ENCODE results near the gene CDCA8. TPM values are rescaled to one million over a fixed set of nuclear protein-coding genes. Genes with fewer than 3 reads are reported as not detected.

Gene CDCA8
- polyA plus RNA-seq, 2 of the 4 experiments (the other 2 are of a cell fraction): 26.8 to 32.1 TPM

DNA sequence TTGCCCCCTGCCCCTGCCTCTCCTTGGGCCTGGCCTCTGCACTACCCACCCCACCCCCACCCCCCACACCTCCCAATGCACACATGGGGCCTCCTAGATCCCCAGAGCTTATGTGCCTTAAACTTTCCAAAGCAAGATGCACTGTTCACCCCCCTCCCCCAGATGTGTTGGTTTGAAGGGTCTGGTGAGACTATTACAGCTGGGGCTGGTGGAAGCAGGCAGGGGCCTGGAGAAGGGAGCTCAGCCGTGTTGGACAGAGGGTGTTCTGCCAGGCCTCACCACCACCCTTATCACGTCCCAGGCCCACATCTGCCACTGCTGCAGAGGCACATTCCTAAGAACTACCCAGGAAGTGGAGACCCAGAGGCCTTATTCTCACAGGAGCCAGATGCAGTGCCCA lies 39.3 kb upstream of the CDCA8 start:
- no peaks in the 10 kb centered on the region for H3K9me3 ChIP-seq
- no peak for ATAC-seq
- DNase-seq (ENCODE audit: low read depth in 1 of 2, low spot score in 1 of 2): no peak
- no peak overlapping the region for H3K4me3 ChIP-seq
- no peaks in the 10 kb centered on the region for H3K4me1 ChIP-seq
- CTCF ChIA-PET: no interaction called here
- TF ChIP-seq SMC3 (IDR thresholded peaks at IDR 0.05) (no peak), FOXS1 (CRISPR knock-in tag; IDR thresholded peaks at IDR 0.05) (no peak), HOXA7 (CRISPR knock-in tag; IDR thresholded peaks at IDR 0.05) (no peak), NPAS2 (CRISPR knock-in tag; IDR thresholded peaks at IDR 0.05; ENCODE audit: borderline replicate concordance) (no peak), GATA3 (IDR thresholded peaks at IDR 0.05; ENCODE audit: borderline replicate concordance) (no peak), EHMT2 (IDR thresholded peaks at IDR 0.05; ENCODE audit: low read depth) (no peak), EHF (CRISPR knock-in tag; IDR thresholded peaks at IDR 0.05) (no peak)
- TF ChIP-seq, protein P1, sequence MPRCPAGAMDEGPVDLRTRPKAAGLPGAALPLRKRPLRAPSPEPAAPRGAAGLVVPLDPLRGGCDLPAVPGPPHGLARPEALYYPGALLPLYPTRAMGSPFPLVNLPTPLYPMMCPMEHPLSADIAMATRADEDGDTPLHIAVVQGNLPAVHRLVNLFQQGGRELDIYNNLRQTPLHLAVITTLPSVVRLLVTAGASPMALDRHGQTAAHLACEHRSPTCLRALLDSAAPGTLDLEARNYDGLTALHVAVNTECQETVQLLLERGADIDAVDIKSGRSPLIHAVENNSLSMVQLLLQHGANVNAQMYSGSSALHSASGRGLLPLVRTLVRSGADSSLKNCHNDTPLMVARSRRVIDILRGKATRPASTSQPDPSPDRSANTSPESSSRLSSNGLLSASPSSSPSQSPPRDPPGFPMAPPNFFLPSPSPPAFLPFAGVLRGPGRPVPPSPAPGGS (IDR thresholded peaks at IDR 0.05): no peak
- POLR2A ChIA-PET: no interaction called here
- no peak overlapping the region for H3K4me2 ChIP-seq
- no peak for FAIRE-seq
- no CpG with 5 or more reads among the region's 2 CpGs for WGBS (ENCODE audit: missing lambda C conversion rate)
- H3K27ac ChIP-seq: no peak overlapping the region

DNA sequence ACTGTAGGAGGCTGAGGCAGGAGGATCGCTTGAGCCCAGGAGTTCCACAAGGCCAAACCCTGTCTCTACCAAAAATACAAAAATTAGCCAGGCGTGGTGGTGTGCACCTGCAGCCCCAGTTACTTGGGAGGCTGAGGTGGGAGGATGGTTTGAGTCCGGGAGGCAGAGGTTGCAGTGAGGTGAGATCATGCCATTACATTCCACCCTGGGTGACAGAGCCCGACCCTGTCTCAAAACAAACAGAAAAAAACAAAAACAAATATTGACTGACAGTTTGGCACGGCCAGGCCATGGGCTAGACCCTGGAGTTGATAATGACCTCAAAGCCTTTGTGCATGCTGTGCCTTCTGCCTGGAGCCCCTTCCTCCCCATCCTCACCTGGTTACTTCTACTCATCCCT lies 38.4 kb upstream of the CDCA8 start:
- CTCF ChIA-PET: interaction anchor here (1.3 kb wide), 1 partner anchor 17 kb away, joined by 4 read pairs; no protein-coding TSS in a partner anchor

DNA sequence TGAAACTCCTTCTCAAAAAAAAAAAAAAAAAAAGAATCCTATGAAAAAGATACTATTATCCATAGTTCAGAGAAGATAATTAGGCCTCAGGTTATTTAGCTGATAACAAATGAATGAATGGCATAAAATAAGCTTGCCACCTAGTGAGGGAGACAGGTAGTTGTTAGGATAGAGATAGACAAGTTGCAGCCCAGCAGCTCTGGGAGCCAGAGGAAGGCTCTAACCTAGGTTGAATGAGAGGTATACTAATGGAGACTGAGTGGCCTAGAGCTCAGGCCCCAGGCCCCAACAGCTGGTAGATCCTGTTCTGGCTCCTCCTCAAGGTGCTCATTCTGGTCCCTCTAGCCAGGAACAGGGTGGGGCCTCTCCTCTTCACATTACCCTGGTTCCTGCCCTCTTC lies 37.0 kb upstream of the CDCA8 start:
- peak; percentile 30 to 48; a peak in 2 of 6 replicates for ATAC-seq
- ChIA-PET CTCF (interaction anchor here (0.6 to 1.0 kb wide), 2 partner anchors 53 to 1128 kb away, joined by 3 to 6 read pairs; no protein-coding TSS in a partner anchor), POLR2A (interaction anchor here (0.7 kb wide), 1 partner anchor 1278 kb away, joined by 3 read pairs; no protein-coding TSS in a partner anchor)
- FAIRE-seq: no peak
- no peak overlapping the region for H3K4me3 ChIP-seq
- TF ChIP-seq, protein P2, sequence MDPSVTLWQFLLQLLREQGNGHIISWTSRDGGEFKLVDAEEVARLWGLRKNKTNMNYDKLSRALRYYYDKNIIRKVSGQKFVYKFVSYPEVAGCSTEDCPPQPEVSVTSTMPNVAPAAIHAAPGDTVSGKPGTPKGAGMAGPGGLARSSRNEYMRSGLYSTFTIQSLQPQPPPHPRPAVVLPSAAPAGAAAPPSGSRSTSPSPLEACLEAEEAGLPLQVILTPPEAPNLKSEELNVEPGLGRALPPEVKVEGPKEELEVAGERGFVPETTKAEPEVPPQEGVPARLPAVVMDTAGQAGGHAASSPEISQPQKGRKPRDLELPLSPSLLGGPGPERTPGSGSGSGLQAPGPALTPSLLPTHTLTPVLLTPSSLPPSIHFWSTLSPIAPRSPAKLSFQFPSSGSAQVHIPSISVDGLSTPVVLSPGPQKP (IDR thresholded peaks at IDR 0.05; ENCODE audit: low read depth, low read length): no peak
- TF ChIP-seq ZFP36 (IDR thresholded peaks at IDR 0.05; ENCODE audit: borderline replicate concordance, partially characterized antibody): no peak
- TF ChIP-seq SREBF2 (IDR thresholded peaks at IDR 0.05): no peak
- no peak for TF ChIP-seq POLR2AphosphoS2 (conservative IDR thresholded peaks at IDR 0.05; ENCODE audit: low read length)
- TF ChIP-seq NPAS2 (CRISPR knock-in tag; IDR thresholded peaks at IDR 0.05; ENCODE audit: borderline replicate concordance): no peak
- TF ChIP-seq RAD21 (conservative IDR thresholded peaks at IDR 0.05 in 1 of 2, IDR thresholded peaks at IDR 0.05 in 1 of 2): no peak
- no peak for TF ChIP-seq JUN (IDR thresholded peaks at IDR 0.05)
- TF ChIP-seq MAZ (IDR thresholded peaks at IDR 0.05; ENCODE audit: borderline replicate concordance, low read depth, low read length): no peak
- TF ChIP-seq NR3C1 (IDR thresholded peaks at IDR 0.05): no peak
- TF ChIP-seq POLR2A (IDR thresholded peaks at IDR 0.05; ENCODE audit: low read length): no peak
- TF ChIP-seq HEYL (CRISPR knock-in tag; IDR thresholded peaks at IDR 0.05): no peak
- H3K27ac ChIP-seq: no peak overlapping the region
- H3K4me2 ChIP-seq: no peak overlapping the region
- DNase-seq (ENCODE audit: low read depth in 1 of 2, low spot score in 1 of 2): no peak
- H3K9me3 ChIP-seq: no peaks in the 10 kb centered on the region
- no peaks in the 10 kb centered on the region for H3K4me1 ChIP-seq

More for the DNA sequence above, 38.4 kb upstream of the CDCA8 start:
- no peak for ATAC-seq
- no peak overlapping the region for H3K4me3 ChIP-seq
- H3K4me2 ChIP-seq: no peak overlapping the region
- no peak overlapping the region for H3K27ac ChIP-seq
- 34% methylated on average over 5 of the region's 5 CpGs for WGBS (ENCODE audit: missing lambda C conversion rate)
- no peak for DNase-seq (ENCODE audit: low read depth in 1 of 2, low spot score in 1 of 2)
- no peak for FAIRE-seq
- H3K9me3 ChIP-seq: no peaks in the 10 kb centered on the region
- no peaks in the 10 kb centered on the region for H3K4me1 ChIP-seq
- no peak for TF ChIP-seq ZSCAN20 (CRISPR knock-in tag; IDR thresholded peaks at IDR 0.05)
- no peak for TF ChIP-seq RFX5 (IDR thresholded peaks at IDR 0.05)
- TF ChIP-seq NPAS2 (CRISPR knock-in tag; IDR thresholded peaks at IDR 0.05; ENCODE audit: borderline replicate concordance): no peak
- TF ChIP-seq BHLHE40 (IDR thresholded peaks at IDR 0.05; ENCODE audit: low read depth, low read length): no peak
- TF ChIP-seq RAD21 (conservative IDR thresholded peaks at IDR 0.05 in 1 of 2, IDR thresholded peaks at IDR 0.05 in 1 of 2): no peak
- TF ChIP-seq FOXS1 (CRISPR knock-in tag; IDR thresholded peaks at IDR 0.05): no peak
- no peak for TF ChIP-seq KDM5A (IDR thresholded peaks at IDR 0.05)
- TF ChIP-seq, protein P3, sequence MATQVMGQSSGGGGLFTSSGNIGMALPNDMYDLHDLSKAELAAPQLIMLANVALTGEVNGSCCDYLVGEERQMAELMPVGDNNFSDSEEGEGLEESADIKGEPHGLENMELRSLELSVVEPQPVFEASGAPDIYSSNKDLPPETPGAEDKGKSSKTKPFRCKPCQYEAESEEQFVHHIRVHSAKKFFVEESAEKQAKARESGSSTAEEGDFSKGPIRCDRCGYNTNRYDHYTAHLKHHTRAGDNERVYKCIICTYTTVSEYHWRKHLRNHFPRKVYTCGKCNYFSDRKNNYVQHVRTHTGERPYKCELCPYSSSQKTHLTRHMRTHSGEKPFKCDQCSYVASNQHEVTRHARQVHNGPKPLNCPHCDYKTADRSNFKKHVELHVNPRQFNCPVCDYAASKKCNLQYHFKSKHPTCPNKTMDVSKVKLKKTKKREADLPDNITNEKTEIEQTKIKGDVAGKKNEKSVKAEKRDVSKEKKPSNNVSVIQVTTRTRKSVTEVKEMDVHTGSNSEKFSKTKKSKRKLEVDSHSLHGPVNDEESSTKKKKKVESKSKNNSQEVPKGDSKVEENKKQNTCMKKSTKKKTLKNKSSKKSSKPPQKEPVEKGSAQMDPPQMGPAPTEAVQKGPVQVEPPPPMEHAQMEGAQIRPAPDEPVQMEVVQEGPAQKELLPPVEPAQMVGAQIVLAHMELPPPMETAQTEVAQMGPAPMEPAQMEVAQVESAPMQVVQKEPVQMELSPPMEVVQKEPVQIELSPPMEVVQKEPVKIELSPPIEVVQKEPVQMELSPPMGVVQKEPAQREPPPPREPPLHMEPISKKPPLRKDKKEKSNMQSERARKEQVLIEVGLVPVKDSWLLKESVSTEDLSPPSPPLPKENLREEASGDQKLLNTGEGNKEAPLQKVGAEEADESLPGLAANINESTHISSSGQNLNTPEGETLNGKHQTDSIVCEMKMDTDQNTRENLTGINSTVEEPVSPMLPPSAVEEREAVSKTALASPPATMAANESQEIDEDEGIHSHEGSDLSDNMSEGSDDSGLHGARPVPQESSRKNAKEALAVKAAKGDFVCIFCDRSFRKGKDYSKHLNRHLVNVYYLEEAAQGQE (IDR thresholded peaks at IDR 0.05): no peak
- no peak for TF ChIP-seq POLR2AphosphoS2 (conservative IDR thresholded peaks at IDR 0.05; ENCODE audit: low read length)
- no peak for TF ChIP-seq EP300 (IDR thresholded peaks at IDR 0.05)
- no peak for TF ChIP-seq RARB (CRISPR knock-in tag; IDR thresholded peaks at IDR 0.05)
- POLR2A ChIA-PET: no interaction called here
